Naive thymus-derived CD4-positive, alpha-beta T cell (primary cell): ENCODE measurements around the gene EXOC6. TPM values are rescaled to one million over a fixed set of nuclear protein-coding genes. Genes with fewer than 3 reads are reported as not detected.
A peak's percentile ranks its signal among the peaks of the same experiment; 100 is the strongest.

Experiments used
- ATAC-seq: fragments of 150-1000 bp; cut with Tn5 transposase; 2 replicates; pipeline ENCODE4 v1.10.0; 2021; ENCODE audit warnings: mild to moderate bottlenecking, moderate library complexity
- CTCF ChIA-PET: fragments of 350-600 bp; sonication (Branson Sonifier 250); formaldehyde crosslinking; loops from one replicate; lab custom pipeline; 2021; ENCODE audit warnings: antibody characterized with exemption; lab: Charles Lee
- POLR2A ChIA-PET: fragments of 350-600 bp; sonication (Branson Sonifier 250); formaldehyde crosslinking; loops from one replicate; lab custom pipeline; 2021; ENCODE audit warnings: antibody characterized with exemption, inconsistent platforms; lab: Charles Lee
- DNase-seq, 9 donors: peaks; one replicate each; pipeline versions ENCODE4 v3.0.0 to v3.0.0-alpha.2; 2020 to 2022; ENCODE audit warnings: mixed read lengths in 1 of 9
- H3K27ac ChIP-seq: one replicate; pipeline ENCODE4 v1.7.0; 2013; ENCODE audit warnings: mild to moderate bottlenecking, low read depth, low read length, moderate library complexity
- H3K27me3 ChIP-seq, 2 donors: one replicate each; pipeline ENCODE4 v1.7.0; 2013; ENCODE audit warnings: low read length in 2 of 2, mild to moderate bottlenecking in 2 of 2, moderate library complexity in 2 of 2; ENCODE audit not compliant: control insufficient read depth in 2 of 2, insufficient read depth in 2 of 2
- H3K36me3 ChIP-seq, 3 experiments: 1 replicate in 2 of 3; 2 replicates in 1 of 3; pipeline ENCODE4 v1.7.0; 2013; ENCODE audit warnings: low read length in 3 of 3, mild to moderate bottlenecking in 3 of 3, moderate library complexity in 1 of 3; ENCODE audit not compliant: insufficient read depth in 3 of 3, control insufficient read depth in 2 of 3
- H3K4me1 ChIP-seq, 2 donors: one replicate each; pipeline ENCODE4 v1.7.0; 2013; ENCODE audit warnings: low read length in 2 of 2, mild to moderate bottlenecking in 2 of 2, moderate library complexity in 1 of 2; ENCODE audit not compliant: control insufficient read depth in 2 of 2, insufficient read depth in 2 of 2
- H3K4me3 ChIP-seq: 2 replicates; pipeline ENCODE4 v1.7.0; 2013; ENCODE audit warnings: mild to moderate bottlenecking, low read length
- H3K9me3 ChIP-seq, 3 experiments: 1 replicate in 2 of 3; 2 replicates in 1 of 3; pipeline ENCODE4 v1.7.0; 2013; ENCODE audit warnings: low read length in 3 of 3; ENCODE audit not compliant: control insufficient read depth in 2 of 3
- H3K27ac Mint-ChIP-seq, 9 donors: one replicate each; pipeline ENCODE4 v1.8.0; 2020 to 2022; ENCODE audit warnings: mixed read lengths in 9 of 9, mild to moderate bottlenecking in 8 of 9, moderate library complexity in 5 of 9, inconsistent platforms in 2 of 9
- H3K27me3 Mint-ChIP-seq, 5 donors: one replicate each; pipeline ENCODE4 v1.8.0; 2021 to 2022; ENCODE audit warnings: mixed read lengths in 5 of 5, mild to moderate bottlenecking in 1 of 5
- H3K36me3 Mint-ChIP-seq, 5 donors: one replicate each; pipeline ENCODE4 v1.8.0; 2020 to 2022; ENCODE audit warnings: mixed read lengths in 5 of 5, mild to moderate bottlenecking in 3 of 5, inconsistent platforms in 1 of 5
- H3K4me1 Mint-ChIP-seq, 7 donors: one replicate each; pipeline ENCODE4 v1.8.0; 2020 to 2022; ENCODE audit warnings: mixed read lengths in 7 of 7, mild to moderate bottlenecking in 3 of 7, inconsistent platforms in 1 of 7
- H3K4me3 Mint-ChIP-seq, 10 donors: one replicate each; pipeline ENCODE4 v1.8.0; 2020 to 2022; ENCODE audit warnings: mild to moderate bottlenecking in 10 of 10, mixed read lengths in 10 of 10, moderate library complexity in 6 of 10, inconsistent platforms in 2 of 10
- H3K9me3 Mint-ChIP-seq, 11 donors: one replicate each; pipeline ENCODE4 v1.8.0; 2020 to 2022; ENCODE audit warnings: mixed read lengths in 11 of 11, mild to moderate bottlenecking in 4 of 11, inconsistent platforms in 1 of 11, moderate library complexity in 1 of 11
- intact Hi-C, 2 donors: fragments of 100-400 bp; cut with micrococcal nuclease; formaldehyde crosslinking; loops; one replicate each; pipeline ENCODE4 v1.15.1; 2023
- polyA plus RNA-seq, 2 donors: library from polyadenylated mRNA; unstranded; fragments of 300-500 nt; fragmentation: Illumina TruSeq; gene quantifications; one replicate each; pipeline ENCODE4 v1.2.3, GENCODE V29; 2021
- total RNA-seq, 6 experiments: library from RNA in 5 of 6; stranded (reverse) in 5 of 6; gene quantifications; 1 replicate in 5 of 6; 2 replicates in 1 of 6; pipeline ENCODE4 v1.2.3 and lab custom pipeline; 2021 to 2026

Gene EXOC6
- total and polyA plus RNA-seq, 7 experiments from 2014 or later, result 5.8 to 12.1 (median 9.8) TPM

- peaks cover 65 to 90% (median 69%) of the 10 kb centered on the region in 5 donors for H3K27me3 Mint-ChIP-seq
- no peak overlapping the region for H3K27ac ChIP-seq
- peaks cover 3 to 7% of the 10 kb centered on the region in 2 donors for H3K27me3 ChIP-seq
- peaks cover 10 to 47% (median 26%) of the 10 kb centered on the region in 7 donors for H3K4me1 Mint-ChIP-seq
- H3K9me3 ChIP-seq, result no peaks in the 10 kb centered on the region
- intact Hi-C loops, result no loop called here
- ChIA-PET CTCF (no interaction called here), POLR2A (no interaction called here)
- H3K36me3 Mint-ChIP-seq, result peaks cover 0 to 1% (median 0%) of the 10 kb centered on the region in 5 donors
- no peaks in the 10 kb centered on the region for H3K4me1 ChIP-seq
- peaks cover 0 to 1% (median 0%) of the 10 kb centered on the region in 11 donors for H3K9me3 Mint-ChIP-seq
- no peak overlapping the region for H3K4me3 ChIP-seq
- H3K4me3 Mint-ChIP-seq, result no peak overlapping the region
- no peak for DNase-seq
- ATAC-seq, result no peak
- H3K36me3 ChIP-seq, result no peaks in the 10 kb centered on the region
- no peak overlapping the region for H3K27ac Mint-ChIP-seq
These were observed 220.9 kb downstream of the EXOC6 start for GRCh38 chr10:93069245-93069561.

- POLR2A ChIA-PET, result no interaction called here
- CTCF ChIA-PET, result no interaction called here
- Histone ChIP-seq H3K27ac (no peak overlapping the region), H3K27me3 (peaks cover 3 to 7% of the 10 kb centered on the region in 2 donors), H3K36me3 (no peaks in the 10 kb centered on the region), H3K9me3 (no peaks in the 10 kb centered on the region), H3K4me3 (no peak overlapping the region), H3K4me1 (no peaks in the 10 kb centered on the region)
- Mint-ChIP-seq H3K9me3 (peaks cover 0 to 3% (median 0%) of the 10 kb centered on the region in 11 donors), H3K36me3 (peaks cover 0 to 1% (median 0%) of the 10 kb centered on the region in 5 donors), H3K27me3 (peaks cover 61 to 90% (median 69%) of the 10 kb centered on the region in 5 donors), H3K4me3 (peak overlapping the region in 6 of 10 donors; percentile 4 to 81 (median 30)), H3K4me1 (peaks cover 9 to 51% (median 25%) of the 10 kb centered on the region in 7 donors), H3K27ac (no peak overlapping the region)
- intact Hi-C loops, result loop anchor here in 1 of 2 donors (5.0 kb wide), 2 partner anchors 183 to 378 kb away; no protein-coding TSS in a partner anchor
- ATAC-seq (no peak), DNase-seq (no peak)
These were observed 222.3 kb downstream of the EXOC6 start for GRCh38 chr10:93070378-93071176.

GRCh38 chr10:93071177-93071472, 222.8 kb downstream of the EXOC6 start:
- peaks cover 9 to 53% (median 25%) of the 10 kb centered on the region in 7 donors for H3K4me1 Mint-ChIP-seq
- no peak overlapping the region for H3K27ac ChIP-seq
- no peak overlapping the region for H3K27ac Mint-ChIP-seq
- H3K4me3 Mint-ChIP-seq, result peak overlapping the region in 5 of 10 donors; percentile 4 to 81 (median 32)
- H3K27me3 ChIP-seq, result peaks cover 3 to 7% of the 10 kb centered on the region in 2 donors
- ATAC-seq (no peak), DNase-seq (no peak)
- no peak overlapping the region for H3K4me3 ChIP-seq
- intact Hi-C loops, result loop anchor here in 1 of 2 donors (5.0 kb wide), 2 partner anchors 184 to 379 kb away; no protein-coding TSS in a partner anchor
- no peaks in the 10 kb centered on the region for H3K9me3 ChIP-seq
- peaks cover 0 to 3% (median 0%) of the 10 kb centered on the region in 11 donors for H3K9me3 Mint-ChIP-seq
- H3K36me3 ChIP-seq, result no peaks in the 10 kb centered on the region
- peaks cover 66 to 93% (median 73%) of the 10 kb centered on the region in 5 donors for H3K27me3 Mint-ChIP-seq
- H3K36me3 Mint-ChIP-seq, result peaks cover 0 to 1% (median 0%) of the 10 kb centered on the region in 5 donors
- H3K4me1 ChIP-seq, result no peaks in the 10 kb centered on the region
- CTCF ChIA-PET, result no interaction called here
- POLR2A ChIA-PET, result no interaction called here

GRCh38 chr10:93071674-93072224, 223.4 kb downstream of the EXOC6 start:
- intact Hi-C loops, result loop anchor here in 1 of 2 donors (5.0 kb wide), 2 partner anchors 184 to 379 kb away; no protein-coding TSS in a partner anchor
- H3K4me1 ChIP-seq, result no peaks in the 10 kb centered on the region
- Mint-ChIP-seq H3K27ac (no peak overlapping the region), H3K9me3 (peaks cover 0 to 3% (median 0%) of the 10 kb centered on the region in 11 donors), H3K27me3 (peaks cover 66 to 94% (median 74%) of the 10 kb centered on the region in 5 donors), H3K36me3 (peaks cover 0 to 1% (median 0%) of the 10 kb centered on the region in 5 donors), H3K4me3 (peak overlapping the region in 8 of 10 donors; percentile 12 to 81 (median 62)), H3K4me1 (peaks cover 9 to 51% (median 25%) of the 10 kb centered on the region in 7 donors)
- H3K27ac ChIP-seq, result no peak overlapping the region
- peaks cover under 1 to 7% of the 10 kb centered on the region in 2 donors for H3K27me3 ChIP-seq
- POLR2A ChIA-PET, result no interaction called here
- ATAC-seq (no peak), DNase-seq (no peak)
- no peaks in the 10 kb centered on the region for H3K9me3 ChIP-seq
- no peak overlapping the region for H3K4me3 ChIP-seq
- CTCF ChIA-PET, result no interaction called here
- no peaks in the 10 kb centered on the region for H3K36me3 ChIP-seq

GRCh38 chr10:93072225-93072712, 223.9 kb downstream of the EXOC6 start:
- intact Hi-C loops, result loop anchor here in 1 of 2 donors (5.0 kb wide), 2 partner anchors 185 to 380 kb away; no protein-coding TSS in a partner anchor
- H3K9me3 ChIP-seq, result no peaks in the 10 kb centered on the region
- ChIA-PET POLR2A (no interaction called here), CTCF (no interaction called here)
- Mint-ChIP-seq H3K4me3 (peak overlapping the region in 9 of 10 donors; percentile 12 to 81 (median 64)), H3K36me3 (peaks cover 0 to 1% (median 0%) of the 10 kb centered on the region in 5 donors), H3K27ac (no peak overlapping the region), H3K9me3 (peaks cover 0 to 3% (median 0%) of the 10 kb centered on the region in 11 donors), H3K27me3 (peaks cover 64 to 93% (median 72%) of the 10 kb centered on the region in 5 donors), H3K4me1 (peaks cover 9 to 46% (median 25%) of the 10 kb centered on the region in 7 donors)
- H3K27ac ChIP-seq, result no peak overlapping the region
- H3K4me1 ChIP-seq, result no peaks in the 10 kb centered on the region
- DNase-seq, result no peak
- H3K27me3 ChIP-seq, result peaks cover 0 to 7% of the 10 kb centered on the region in 2 donors
- no peaks in the 10 kb centered on the region for H3K36me3 ChIP-seq
- ATAC-seq, result no peak
- H3K4me3 ChIP-seq, result no peak overlapping the region

GRCh38 chr10:93072713-93073538, 224.6 kb downstream of the EXOC6 start:
- no peak overlapping the region for H3K27ac Mint-ChIP-seq
- H3K4me3 ChIP-seq, result no peak overlapping the region
- H3K27me3 Mint-ChIP-seq, result peaks cover 62 to 92% (median 70%) of the 10 kb centered on the region in 5 donors
- ChIA-PET POLR2A (no interaction called here), CTCF (no interaction called here)
- no peaks in the 10 kb centered on the region for H3K9me3 ChIP-seq
- peaks cover 0 to 7% of the 10 kb centered on the region in 2 donors for H3K27me3 ChIP-seq
- H3K4me3 Mint-ChIP-seq, result peak overlapping the region in 7 of 10 donors; percentile 53 to 81 (median 67)
- H3K4me1 ChIP-seq, result no peaks in the 10 kb centered on the region
- peaks cover 0 to 1% (median 0%) of the 10 kb centered on the region in 5 donors for H3K36me3 Mint-ChIP-seq
- intact Hi-C loops, result loop anchor here in 1 of 2 donors (5.0 kb wide), 2 partner anchors 186 to 381 kb away; no protein-coding TSS in a partner anchor
- DNase-seq, result no peak
- no peak for ATAC-seq
- peaks cover 0 to 3% (median 0%) of the 10 kb centered on the region in 11 donors for H3K9me3 Mint-ChIP-seq
- no peak overlapping the region for H3K27ac ChIP-seq
- H3K36me3 ChIP-seq, result no peaks in the 10 kb centered on the region
- peaks cover 9 to 40% (median 24%) of the 10 kb centered on the region in 7 donors for H3K4me1 Mint-ChIP-seq
